SK-N-SH (cell line): ENCODE data around the gene MAML3. TPM values are rescaled to one million over a fixed set of nuclear protein-coding genes. Genes with fewer than 3 reads are reported as not detected.

Source experiments
- CTCF ChIA-PET: fragments of 300-600, 350-600 bp; formaldehyde crosslinking; extraction: SDS; loops from one replicate; lab custom pipeline; 2021; lab: Yijun Ruan, JAX
- POLR2A ChIA-PET: fragments of 350-600 bp; sonication (Branson Sonifier 250); formaldehyde crosslinking; extraction: SDS; loops from one replicate; lab custom pipeline; 2020; ENCODE audit warnings: antibody characterized with exemption, inconsistent platforms; lab: Yijun Ruan, JAX
- DNase-seq: peaks from one replicate; pipeline ENCODE4 v3.0.0; 2012
- H2AFZ ChIP-seq: fragments of 200-600 bp; sonication (generic); 2 replicates; pipeline ENCODE4 v1.8.1; 2016; ENCODE audit warnings: antibody characterized with exemption, mild to moderate bottlenecking, low read depth
- H3F3A ChIP-seq: fragments of 200-600 bp; sonication (generic); replicated peaks from 2 replicates; pipeline ENCODE3; 2016; ENCODE audit warnings: antibody characterized with exemption, mild to moderate bottlenecking; ENCODE audit not compliant: insufficient read depth
- H3K27ac ChIP-seq, 2 experiments: fragments of 200-500 bp in 1 of 2; fragments of 200-600 bp in 1 of 2; sonication (Bioruptor generic) in 1 of 2; sonication (generic), shearing (Covaris generic) in 1 of 2; 2 replicates each; pipeline versions ENCODE4 v1.5.1 to v1.6.1; 2014 to 2016; ENCODE audit warnings: low read depth in 2 of 2, inconsistent platforms in 1 of 2, low read length in 1 of 2, mild to moderate bottlenecking in 1 of 2, mixed read lengths in 1 of 2
- H3K27me3 ChIP-seq: fragments of 200-600 bp; sonication (generic), shearing (Covaris generic); 2 replicates; pipeline ENCODE4 v1.6.1; 2016; ENCODE audit warnings: mixed run types; ENCODE audit not compliant: insufficient read depth
- H3K36me3 ChIP-seq, 2 experiments: fragments of 200-500 bp in 1 of 2; fragments of 200-600 bp in 1 of 2; sonication (Bioruptor generic) in 1 of 2; sonication (generic) in 1 of 2; replicated peaks in 1 of 2; 2 replicates each; pipeline versions ENCODE3 to v1.5.1; 2014 to 2016; ENCODE audit warnings: low read length in 1 of 2, mild to moderate bottlenecking in 1 of 2; ENCODE audit not compliant: insufficient read depth in 2 of 2, control insufficient read depth in 1 of 2
- H3K4me1 ChIP-seq, 2 experiments: fragments of 200-500 bp in 1 of 2; fragments of 200-600 bp in 1 of 2; sonication (Bioruptor generic) in 1 of 2; sonication (generic), shearing (Covaris generic) in 1 of 2; 2 replicates each; pipeline versions ENCODE4 v1.5.1 to v1.6.1; 2014 to 2016; ENCODE audit warnings: low read depth in 1 of 2, low read length in 1 of 2, mixed run types in 1 of 2; ENCODE audit not compliant: insufficient read depth in 2 of 2, control insufficient read depth in 1 of 2
- H3K4me2 ChIP-seq: fragments of 200-600 bp; sonication (generic), shearing (Covaris generic); 2 replicates; pipeline ENCODE4 v1.6.1; 2017; ENCODE audit warnings: mixed run types
- H3K4me3 ChIP-seq, 2 experiments: fragments of 200-500 bp in 1 of 2; fragments of 200-600 bp in 1 of 2; sonication (Bioruptor generic) in 1 of 2; sonication (generic), shearing (Covaris generic) in 1 of 2; 2 replicates each; pipeline versions ENCODE4 v1.5.1 to v1.8.1; 2014 to 2016; ENCODE audit warnings: low read depth in 2 of 2, inconsistent platforms in 1 of 2, low read length in 1 of 2, mild to moderate bottlenecking in 1 of 2, mixed read lengths in 1 of 2, moderate library complexity in 1 of 2
- H3K79me2 ChIP-seq: fragments of 200-600 bp; sonication (generic); 2 replicates; pipeline ENCODE4 v1.8.1; 2017; ENCODE audit warnings: mild to moderate bottlenecking; ENCODE audit not compliant: insufficient read depth
- H3K9ac ChIP-seq: fragments of 200-600 bp; sonication (generic); 2 replicates; pipeline ENCODE4 v1.6.1; 2017; ENCODE audit warnings: mixed run types
- H3K9me2 ChIP-seq: fragments of 200-600 bp; sonication (generic); 2 replicates; pipeline ENCODE4 v1.6.1; 2017; ENCODE audit warnings: mixed run types
- H3K9me3 ChIP-seq: fragments of 200-600 bp; sonication (generic); 2 replicates; pipeline ENCODE4 v1.6.1; 2017; ENCODE audit warnings: mixed run types, mild to moderate bottlenecking, moderate library complexity
- H4K20me1 ChIP-seq: fragments of 200-600 bp; sonication (generic); 2 replicates; pipeline ENCODE4 v1.6.1; 2017; ENCODE audit warnings: mild to moderate bottlenecking, mixed run types; ENCODE audit not compliant: insufficient read depth
- CHD2 ChIP-seq: fragments of 150-350 bp; IDR thresholded peaks from 2 replicates; pipeline ENCODE4 v1.6.1; 2018; ENCODE audit warnings: low read length; ENCODE audit not compliant: partially characterized antibody
- CTCF ChIP-seq: fragments of 200-600 bp; sonication (generic); IDR thresholded peaks from 2 replicates; pipeline ENCODE4 v1.6.1; 2017; ENCODE audit warnings: antibody characterized with exemption, mild to moderate bottlenecking, moderate library complexity
- ELF1 ChIP-seq: IDR thresholded peaks from 2 replicates; pipeline ENCODE4 v1.4.0; 2012
- EP300 ChIP-seq, 2 experiments: IDR thresholded peaks; 2 replicates each; pipeline versions ENCODE4 v1.4.0 to v1.6.1; 2012; ENCODE audit warnings: borderline replicate concordance in 1 of 2, low read depth in 1 of 2, low read length in 1 of 2
- EZH2phosphoT487 ChIP-seq: fragments of 200-600 bp; sonication (generic); IDR thresholded peaks from 2 replicates; pipeline ENCODE4 v1.6.1; 2017; ENCODE audit warnings: low read depth, mixed run types, mild to moderate bottlenecking, antibody characterized with exemption, moderate library complexity, borderline replicate concordance
- FOSL2 ChIP-seq: IDR thresholded peaks from 2 replicates; pipeline ENCODE4 v1.4.0; 2012; ENCODE audit warnings: low read depth, mild to moderate bottlenecking, moderate library complexity, borderline replicate concordance
- FOXJ3 ChIP-seq: sonication (generic); formaldehyde crosslinking; IDR thresholded peaks from 2 replicates; pipeline ENCODE4 v1.5.1; 2020; ENCODE audit warnings: mild to moderate bottlenecking, missing genetic modification reagents
- FOXM1 ChIP-seq: IDR thresholded peaks from 2 replicates; pipeline ENCODE4 v1.4.0; 2012; ENCODE audit warnings: low read depth, mild to moderate bottlenecking
- GABPA ChIP-seq: IDR thresholded peaks from 2 replicates; pipeline ENCODE4 v1.4.0; 2012; ENCODE audit warnings: low read depth, mild to moderate bottlenecking
- GATA2 ChIP-seq: sonication (generic); formaldehyde crosslinking; IDR thresholded peaks from 2 replicates; pipeline ENCODE4 v1.5.0; 2020; ENCODE audit warnings: mild to moderate bottlenecking, missing genetic modification reagents
- IRF3 ChIP-seq: fragments of 150-350 bp; IDR thresholded peaks from 2 replicates; pipeline ENCODE4 v1.6.1; 2016; ENCODE audit warnings: mild to moderate bottlenecking, low read depth, low read length
- MEF2A ChIP-seq: IDR thresholded peaks from 2 replicates; pipeline ENCODE4 v1.4.0; 2012; ENCODE audit warnings: low read depth, borderline replicate concordance
- MXI1 ChIP-seq: IDR thresholded peaks from 2 replicates; pipeline ENCODE4 v1.6.1; 2012; ENCODE audit warnings: mild to moderate bottlenecking, low read depth, low read length, improper control_type of control experiment
- NFIC ChIP-seq: IDR thresholded peaks from 2 replicates; pipeline ENCODE4 v1.4.0; 2012; ENCODE audit warnings: borderline replicate concordance
- NRF1 ChIP-seq: IDR thresholded peaks from 2 replicates; pipeline ENCODE4 v1.6.1; 2012; ENCODE audit warnings: low read depth, mild to moderate bottlenecking, low read length
- POLR2AphosphoS5 ChIP-seq: IDR thresholded peaks from 2 replicates; pipeline ENCODE4 v1.6.1; 2012; ENCODE audit warnings: low read depth, low read length
- RAD21 ChIP-seq: IDR thresholded peaks from 2 replicates; pipeline ENCODE4 v1.6.1; 2012; ENCODE audit warnings: mild to moderate bottlenecking, low read length
- RCOR1 ChIP-seq: fragments of 150-350 bp; IDR thresholded peaks from 2 replicates; pipeline ENCODE4 v1.6.1; 2017; ENCODE audit warnings: antibody characterized with exemption, low read length
- RFX5 ChIP-seq: IDR thresholded peaks from 2 replicates; pipeline ENCODE4 v1.6.1; 2012; ENCODE audit warnings: mild to moderate bottlenecking, improper control_type of control experiment, low read length
- RXRA ChIP-seq: IDR thresholded peaks from 2 replicates; pipeline ENCODE4 v1.4.0; 2012; ENCODE audit warnings: low read depth, mild to moderate bottlenecking, borderline replicate concordance
- SIN3A ChIP-seq: IDR thresholded peaks from 2 replicates; pipeline ENCODE4 v1.6.1; 2012; ENCODE audit warnings: low read depth, mild to moderate bottlenecking, low read length, moderate library complexity, borderline replicate concordance
- SMC3 ChIP-seq: IDR thresholded peaks from 2 replicates; pipeline ENCODE4 v1.6.1; 2012; ENCODE audit warnings: low read depth, low read length, improper control_type of control experiment
- TAF1 ChIP-seq: IDR thresholded peaks from 2 replicates; pipeline ENCODE4 v1.6.1; 2012; ENCODE audit warnings: low read depth, mild to moderate bottlenecking, low read length, moderate library complexity, borderline replicate concordance
- TEAD4 ChIP-seq: IDR thresholded peaks from 2 replicates; pipeline ENCODE4 v1.4.0; 2012; ENCODE audit warnings: mild to moderate bottlenecking, borderline replicate concordance; ENCODE audit not compliant: insufficient read depth
- YY1 ChIP-seq: IDR thresholded peaks from 2 replicates; pipeline ENCODE4 v1.4.0; 2012; ENCODE audit warnings: low read depth, mild to moderate bottlenecking
- ZBTB33 ChIP-seq: IDR thresholded peaks from 2 replicates; pipeline ENCODE4 v1.4.0; 2012; ENCODE audit warnings: low read depth, borderline replicate concordance
- WGBS: methylation state at CpG from one replicate; pipeline ENCODE4 v1.1.6; 2017; ENCODE audit warnings: low lambda C conversion rate; 5-methylcytosine and 5-hydroxymethylcytosine counted together
- polyA plus RNA-seq, 3 experiments: library from polyadenylated mRNA; depleted of rRNA; stranded (reverse); fragments of >200 nt; gene quantifications; 2 replicates each; pipeline ENCODE4 v1.2.3, GENCODE V29; 2012
- TF ChIP-seq, protein P1 (sequence below): fragments of 150-350 bp; IDR thresholded peaks from 2 replicates; pipeline ENCODE4 v1.6.1; 2017; ENCODE audit warnings: antibody characterized with exemption, low read length, low read depth, borderline replicate concordance
- TF ChIP-seq, protein P2 (sequence below): IDR thresholded peaks from 2 replicates; pipeline ENCODE4 v1.4.0; 2012; ENCODE audit warnings: low read depth, borderline replicate concordance

MAML3 gene
- polyA plus RNA-seq, 1 of the 3 experiments (the other 2 are of a cell fraction): 5.3 TPM

- POLR2A ChIA-PET: no interaction called here
- Histone ChIP-seq H4K20me1 (no peaks in the 10 kb centered on the region), H3K4me2 (peak overlapping the region; percentile 78), H2AFZ (peak overlapping the region; percentile 80; the same call in 1 of the 2 replicates), H3K9ac (peak overlapping the region; percentile 58; the same call in 1 of the 2 replicates), H3K36me3 (no peaks in the 10 kb centered on the region), H3K79me2 (peaks cover 15% of the 10 kb centered on the region; the same call in 1 of the 2 replicates), H3F3A (peaks cover 38% of the 10 kb centered on the region), H3K27me3 (no peaks in the 10 kb centered on the region), H3K27ac (peak overlapping the region; percentile 7 to 97; a peak in 3 of 4 replicates), H3K4me1 (peaks cover 43 to 54% of the 10 kb centered on the region in 2 experiments), H3K9me3 (no peaks in the 10 kb centered on the region), H3K4me3 (no peak overlapping the region), H3K9me2 (no peaks in the 10 kb centered on the region)
- CTCF ChIA-PET: no interaction called here
- WGBS: 14% methylated on average over 7 of the region's 7 CpGs
- peak; percentile 59 for DNase-seq
- no peak for TF ChIP-seq GATA2 (CRISPR knock-in tag)
- TF ChIP-seq EZH2phosphoT487: no peak
- no peak for TF ChIP-seq SIN3A
- no peak for TF ChIP-seq YY1
- no peak for TF ChIP-seq FOXM1
- TF ChIP-seq SMC3: no peak
- no peak for TF ChIP-seq RAD21
- TF ChIP-seq RXRA: no peak
- TF ChIP-seq FOXJ3 (CRISPR knock-in tag): no peak
- TF ChIP-seq CTCF: no peak
- no peak for TF ChIP-seq MXI1
- no peak for TF ChIP-seq IRF3
- TF ChIP-seq ZBTB33: no peak
- no peak for TF ChIP-seq TEAD4
- no peak for TF ChIP-seq TAF1
- TF ChIP-seq EP300 (IDR thresholded peaks at IDR 0.05; ENCODE audit: borderline replicate concordance in 1 of 2, low read depth in 1 of 2, low read length in 1 of 2): peak in 1 of 2 experiments; percentile 46; a peak in 1 of 4 replicates
- peak; percentile 61 for TF ChIP-seq GABPA
- TF ChIP-seq, protein P1, sequence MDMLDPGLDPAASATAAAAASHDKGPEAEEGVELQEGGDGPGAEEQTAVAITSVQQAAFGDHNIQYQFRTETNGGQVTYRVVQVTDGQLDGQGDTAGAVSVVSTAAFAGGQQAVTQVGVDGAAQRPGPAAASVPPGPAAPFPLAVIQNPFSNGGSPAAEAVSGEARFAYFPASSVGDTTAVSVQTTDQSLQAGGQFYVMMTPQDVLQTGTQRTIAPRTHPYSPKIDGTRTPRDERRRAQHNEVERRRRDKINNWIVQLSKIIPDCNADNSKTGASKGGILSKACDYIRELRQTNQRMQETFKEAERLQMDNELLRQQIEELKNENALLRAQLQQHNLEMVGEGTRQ: no peak
- TF ChIP-seq NFIC: no peak
- TF ChIP-seq, protein P2, sequence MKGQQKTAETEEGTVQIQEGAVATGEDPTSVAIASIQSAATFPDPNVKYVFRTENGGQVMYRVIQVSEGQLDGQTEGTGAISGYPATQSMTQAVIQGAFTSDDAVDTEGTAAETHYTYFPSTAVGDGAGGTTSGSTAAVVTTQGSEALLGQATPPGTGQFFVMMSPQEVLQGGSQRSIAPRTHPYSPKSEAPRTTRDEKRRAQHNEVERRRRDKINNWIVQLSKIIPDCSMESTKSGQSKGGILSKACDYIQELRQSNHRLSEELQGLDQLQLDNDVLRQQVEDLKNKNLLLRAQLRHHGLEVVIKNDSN: no peak
- no peak for TF ChIP-seq RFX5
- TF ChIP-seq POLR2AphosphoS5: no peak
- no peak for TF ChIP-seq NRF1
- TF ChIP-seq CHD2: no peak
- 0 out of 2 replicates have a peak, but pooled peaks have one; percentile 17 for TF ChIP-seq ELF1
- no peak; the same call in 1 of the 2 replicates for TF ChIP-seq FOSL2
- TF ChIP-seq MEF2A: no peak
- TF ChIP-seq RCOR1: no peak
Measured at GRCh38 chr4:140099983-140100382, 54.0 kb downstream of the MAML3 start.
